ENCODE measurements around the gene KLHL36. TPM values are rescaled to one million over a fixed set of nuclear protein-coding genes. Genes with fewer than 3 reads are reported as not detected.

The KLHL36 gene
- total RNA-seq, 1 experiment from 2014 or later = 56.1 TPM

GRCh38 chr16:84643674-84644073 lies 4.6 kb upstream of the KLHL36 start:
- POLR2A ChIA-PET = no interaction called here
- TF ChIP-seq ZNF263 (CRISPR knock-in tag; IDR thresholded peaks at IDR 0.05; ENCODE audit: low read depth) (no peak), CBFB (CRISPR knock-in tag; IDR thresholded peaks at IDR 0.05; ENCODE audit: low read depth) (no peak), ZNF512 (CRISPR knock-in tag; IDR thresholded peaks at IDR 0.05; ENCODE audit: borderline replicate concordance) (no peak), NR2C2 (CRISPR knock-in tag; IDR thresholded peaks at IDR 0.05) (no peak), IRF2 (CRISPR knock-in tag; IDR thresholded peaks at IDR 0.05; ENCODE audit: borderline replicate concordance, low read depth) (no peak), TEAD4 (CRISPR knock-in tag; IDR thresholded peaks at IDR 0.05) (no peak)
- CTCF ChIA-PET = interaction anchor here (1.1 to 2.9 kb wide), 4 partner anchors 28 to 281 kb away, joined by 3 to 13 read pairs (median 8); no protein-coding TSS in a partner anchor
- ATAC-seq = no peak
- Mint-ChIP-seq H3K36me3 (no peaks in the 10 kb centered on the region), H3K9me3 (no peaks in the 10 kb centered on the region), H3K27me3 (ENCODE audit: low read depth) (peaks cover 14% of the 10 kb centered on the region), H3K27ac (no peak overlapping the region), H3K4me1 (peaks cover 22% of the 10 kb centered on the region), H3K4me3 (no peak overlapping the region)
- DNase-seq (ENCODE audit: low spot score) = no peak

GRCh38 chr16:84648595-84649510 lies 542 bp downstream of the KLHL36 start:
- ATAC-seq = peak; percentile 65
- TF ChIP-seq MXD4 (CRISPR knock-in tag; IDR thresholded peaks at IDR 0.05; ENCODE audit: borderline replicate concordance) = no peak
- no peak for TF ChIP-seq PREB (CRISPR knock-in tag; IDR thresholded peaks at IDR 0.05; ENCODE audit: borderline replicate concordance)
- TF ChIP-seq SP1 (CRISPR knock-in tag; conservative IDR thresholded peaks at IDR 0.05) = 0 out of 2 replicates have a peak, but pooled peaks have one; percentile 19
- no peak for TF ChIP-seq PRRX2 (CRISPR knock-in tag; IDR thresholded peaks at IDR 0.05)
- no peak for TF ChIP-seq NR1H2 (CRISPR knock-in tag; IDR thresholded peaks at IDR 0.05)
- peak; percentile 65; the same call in 1 of the 2 replicates for TF ChIP-seq FOXP4 (CRISPR knock-in tag; IDR thresholded peaks at IDR 0.05)
- no peak for TF ChIP-seq IRF2 (CRISPR knock-in tag; IDR thresholded peaks at IDR 0.05; ENCODE audit: borderline replicate concordance, low read depth)
- no peak for TF ChIP-seq NR3C1 (CRISPR knock-in tag; conservative IDR thresholded peaks at IDR 0.05; ENCODE audit: low read depth)
- peak; percentile 45; the same call in 1 of the 2 replicates for TF ChIP-seq FOXP1 (CRISPR knock-in tag; IDR thresholded peaks at IDR 0.05; ENCODE audit: borderline replicate concordance)
- no peak for TF ChIP-seq IRF1 (CRISPR knock-in tag; IDR thresholded peaks at IDR 0.05)
- TF ChIP-seq OVOL2 (CRISPR knock-in tag; IDR thresholded peaks at IDR 0.05; ENCODE audit: borderline replicate concordance) = no peak
- no peak for TF ChIP-seq GABPB1 (CRISPR knock-in tag; IDR thresholded peaks at IDR 0.05)
- no peak for TF ChIP-seq GRHL2 (CRISPR knock-in tag; IDR thresholded peaks at IDR 0.05; ENCODE audit: insufficient replicate concordance, severe bottlenecking)
- peak; percentile 51 for DNase-seq (ENCODE audit: low spot score)
- Mint-ChIP-seq H3K4me1 (peaks cover 20% of the 10 kb centered on the region), H3K36me3 (peaks cover 15% of the 10 kb centered on the region; the same call in 1 of the 2 replicates), H3K4me3 (peak overlapping the region; percentile 73), H3K9me3 (no peaks in the 10 kb centered on the region), H3K27me3 (ENCODE audit: low read depth) (peaks cover 19% of the 10 kb centered on the region), H3K27ac (no peak overlapping the region)
- POLR2A ChIA-PET = interaction anchor here (0.6 kb wide), 1 partner anchor 270 kb away, joined by 4 read pairs; no protein-coding TSS in a partner anchor
- CTCF ChIA-PET = interaction anchor here (0.6 to 3.9 kb wide), 6 partner anchors 19 to 89 kb away, joined by 3 to 23 read pairs (median 4); no protein-coding TSS in a partner anchor
